Hepatocyte (in vitro differentiated cells): ENCODE results near the gene FAF1.
"Not testable (repeated sequence)": the region's sequence is repeated elsewhere in the genome, so short reads cannot be mapped to it uniquely, and the experiment has no call there.

Experiments
- CTCF ChIP-seq: fragments of 200-600 bp; sonication (generic); IDR thresholded peaks from 2 replicates; pipeline ENCODE4 v1.5.1; 2016; ENCODE audit warnings: antibody characterized with exemption, mild to moderate bottlenecking; ENCODE audit not compliant: poor library complexity
- EZH2 ChIP-seq: fragments of 200-600 bp; sonication (generic); IDR thresholded peaks from 2 replicates; pipeline ENCODE4 v1.6.1; 2016; ENCODE audit warnings: antibody characterized with exemption, mild to moderate bottlenecking, borderline replicate concordance
- EZH2phosphoT487 ChIP-seq: fragments of 200-600 bp; sonication (generic); IDR thresholded peaks from one replicate; pipeline ENCODE4 v1.6.1; 2018; ENCODE audit warnings: antibody characterized with exemption, mild to moderate bottlenecking, low read depth, moderate library complexity; ENCODE audit not compliant: unreplicated experiment, severe bottlenecking

- not testable (repeated sequence) for TF ChIP-seq EZH2, CTCF, EZH2phosphoT487
These were observed 7.5 kb downstream of the FAF1 start for GRCh38 chr1:50952566-50952965.
